Duodenal mucosa (tissue), 2 donors: ENCODE results near the gene AKR1C1.
"Not testable (repeated sequence)": the region's sequence is repeated elsewhere in the genome, so short reads cannot be mapped to it uniquely, and the experiment has no call there.

Source experiments
- H3K27ac ChIP-seq: one replicate; pipeline ENCODE4 v1.7.0; 2013; ENCODE audit warnings: low read depth, low read length
- H3K27me3 ChIP-seq, 2 donors: one replicate each; pipeline ENCODE4 v1.7.0; 2013; ENCODE audit warnings: low read length in 2 of 2, control low read depth in 1 of 2; ENCODE audit not compliant: insufficient read depth in 2 of 2, control insufficient read depth in 1 of 2
- H3K36me3 ChIP-seq, 2 donors: one replicate each; pipeline ENCODE4 v1.7.0; 2013; ENCODE audit warnings: low read length in 2 of 2, control low read depth in 1 of 2; ENCODE audit not compliant: insufficient read depth in 2 of 2, control insufficient read depth in 1 of 2
- H3K4me1 ChIP-seq, 2 donors: one replicate each; pipeline ENCODE4 v1.7.0; 2013; ENCODE audit warnings: low read length in 2 of 2, control low read depth in 1 of 2; ENCODE audit not compliant: insufficient read depth in 2 of 2, control insufficient read depth in 1 of 2
- H3K4me3 ChIP-seq, 2 donors: one replicate each; pipeline ENCODE4 v1.7.0; 2013; ENCODE audit warnings: low read length in 2 of 2, low read depth in 1 of 2
- H3K9ac ChIP-seq, 2 donors: one replicate each; pipeline ENCODE4 v1.7.0; 2013; ENCODE audit warnings: low read length in 2 of 2, low read depth in 1 of 2
- H3K9me3 ChIP-seq, 2 donors: one replicate each; pipeline ENCODE4 v1.7.0; 2013; ENCODE audit warnings: low read length in 2 of 2, control low read depth in 1 of 2; ENCODE audit not compliant: control insufficient read depth in 1 of 2

The AKR1C1 gene

DNA sequence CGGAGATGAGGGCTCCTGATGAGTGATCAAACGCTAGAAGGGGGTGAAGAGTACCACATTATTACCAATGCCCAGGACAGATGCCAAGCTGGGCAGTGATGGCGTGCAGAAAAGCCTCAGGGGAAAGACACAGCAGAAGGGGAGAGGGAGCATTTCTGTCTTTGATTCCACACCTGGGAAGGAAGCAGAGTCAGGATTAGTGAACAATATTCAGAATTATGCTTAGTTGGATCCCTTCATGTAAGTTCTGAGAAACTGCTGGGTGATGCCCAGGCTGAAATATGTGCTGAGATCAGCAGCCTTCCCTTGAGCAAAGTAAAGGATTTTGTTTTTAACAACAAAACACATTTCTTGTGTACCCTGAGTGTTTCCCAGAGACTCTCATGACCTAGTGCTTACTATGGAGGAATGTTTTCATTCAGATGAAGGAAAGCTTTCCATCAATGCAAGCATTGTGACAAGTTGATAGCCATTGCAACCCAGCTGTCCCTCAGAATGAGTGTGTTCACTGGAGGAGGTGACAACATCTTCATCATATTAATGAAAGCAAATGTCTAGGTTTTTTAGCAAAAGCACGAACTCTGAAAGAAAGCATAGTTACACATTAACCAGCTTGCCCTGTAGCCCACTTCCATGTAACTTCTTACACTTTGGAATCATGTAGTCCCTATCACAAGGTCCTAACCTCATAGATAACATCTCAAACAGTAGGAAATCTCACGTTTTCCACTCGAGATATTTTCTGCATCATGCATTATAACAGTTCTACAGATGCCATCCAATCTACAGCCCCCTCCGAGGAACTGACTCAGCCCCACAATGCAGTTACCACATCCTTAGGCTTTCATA is 23.8 kb upstream of the AKR1C1 start:
- no peaks in the 10 kb centered on the region for H3K9me3 ChIP-seq
- no peak overlapping the region for H3K27ac ChIP-seq
- H3K9ac ChIP-seq: no peak overlapping the region
- H3K36me3 ChIP-seq: no peaks in the 10 kb centered on the region
- peaks cover 7 to 13% of the 10 kb centered on the region in 2 donors for H3K4me1 ChIP-seq
- H3K27me3 ChIP-seq: no peaks in the 10 kb centered on the region
- no peak overlapping the region for H3K4me3 ChIP-seq

DNA sequence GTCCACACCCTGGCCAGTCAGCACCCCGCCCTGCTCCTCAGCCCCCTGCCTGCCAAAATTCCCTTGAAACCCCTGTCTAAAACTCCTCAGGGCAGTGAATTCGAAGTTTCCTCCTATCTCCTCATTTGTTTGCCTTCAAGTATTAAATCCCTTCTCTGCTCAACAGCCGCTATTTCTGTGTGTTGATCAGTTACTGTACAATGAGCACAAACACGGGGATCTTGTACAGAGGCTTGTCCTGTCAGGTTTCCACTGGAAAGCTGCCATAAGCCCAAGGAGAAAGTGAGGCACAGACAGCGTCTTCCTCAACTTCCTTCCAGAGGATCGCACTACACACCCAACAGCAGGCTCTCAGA is 23.2 kb upstream of the AKR1C1 start:
- not testable (repeated sequence) for H3K4me1 ChIP-seq, H3K27me3 ChIP-seq, H3K9ac ChIP-seq, H3K27ac ChIP-seq, H3K4me3 ChIP-seq, H3K9me3 ChIP-seq, H3K36me3 ChIP-seq

DNA sequence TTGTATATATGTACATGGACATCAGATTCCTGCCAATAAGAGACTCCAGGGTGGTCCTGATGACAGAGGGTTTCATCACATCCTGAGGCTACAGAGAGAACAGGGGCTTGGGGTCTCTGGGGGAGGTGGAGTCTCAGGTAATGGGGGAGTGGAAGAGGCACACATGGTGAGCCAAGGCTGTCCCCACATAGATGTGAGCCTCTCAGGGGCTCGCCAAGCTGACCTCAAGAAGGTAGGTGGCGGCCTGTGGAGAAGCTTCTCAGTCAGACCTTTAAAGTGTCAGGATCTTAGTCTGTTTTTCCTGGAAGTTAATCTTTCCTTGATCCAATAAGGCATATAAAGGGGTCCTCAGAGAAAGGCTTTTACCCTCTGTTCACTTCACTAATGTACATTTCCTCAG is 22.3 kb upstream of the AKR1C1 start:
- H3K36me3 ChIP-seq, H3K9me3 ChIP-seq, H3K9ac ChIP-seq, H3K4me3 ChIP-seq, H3K27me3 ChIP-seq, H3K27ac ChIP-seq: not testable (repeated sequence)
- peaks cover 9 to 13% of the 10 kb centered on the region in 2 donors for H3K4me1 ChIP-seq

DNA sequence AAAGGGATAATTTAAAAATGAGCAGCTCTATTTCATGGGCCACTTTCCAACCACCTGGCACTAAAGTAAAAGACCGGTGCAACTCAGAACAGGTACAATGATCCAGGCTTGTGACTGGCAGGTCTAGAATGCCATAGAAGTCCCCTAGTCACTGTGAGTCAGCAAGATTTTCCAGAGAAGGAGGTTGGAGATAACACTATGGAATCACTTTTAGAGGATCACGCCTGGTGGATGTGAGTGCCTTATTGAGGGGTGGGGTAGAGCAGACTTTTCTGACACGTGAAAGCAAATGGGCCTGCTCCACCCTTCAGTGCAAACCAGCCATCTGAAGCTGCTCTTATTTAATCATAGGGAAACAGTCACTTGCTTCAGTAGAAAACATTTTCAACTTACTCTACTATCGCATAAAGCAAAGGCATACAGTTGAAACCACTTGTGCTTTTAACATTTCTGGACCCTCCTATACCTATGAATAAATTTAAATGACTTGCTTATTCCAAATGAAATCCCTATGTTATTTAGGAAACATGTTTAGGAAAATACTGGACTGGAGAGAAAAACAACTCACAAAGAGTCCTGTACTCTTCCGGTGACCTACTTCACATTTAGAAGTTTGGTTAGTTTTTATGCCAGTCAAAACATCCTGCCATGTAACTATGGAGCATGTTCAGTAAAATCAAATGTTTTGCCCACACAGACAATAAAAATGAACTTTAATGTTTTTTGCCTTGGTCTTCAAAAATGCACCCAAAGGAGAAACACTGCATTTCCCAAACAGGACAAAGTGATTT is 21.5 kb upstream of the AKR1C1 start:
- Histone ChIP-seq H3K36me3 (no peaks in the 10 kb centered on the region), H3K9ac (no peak overlapping the region), H3K4me3 (no peak overlapping the region), H3K27ac (no peak overlapping the region), H3K9me3 (no peaks in the 10 kb centered on the region), H3K27me3 (no peaks in the 10 kb centered on the region), H3K4me1 (peaks cover 13 to 19% of the 10 kb centered on the region in 2 donors)

DNA sequence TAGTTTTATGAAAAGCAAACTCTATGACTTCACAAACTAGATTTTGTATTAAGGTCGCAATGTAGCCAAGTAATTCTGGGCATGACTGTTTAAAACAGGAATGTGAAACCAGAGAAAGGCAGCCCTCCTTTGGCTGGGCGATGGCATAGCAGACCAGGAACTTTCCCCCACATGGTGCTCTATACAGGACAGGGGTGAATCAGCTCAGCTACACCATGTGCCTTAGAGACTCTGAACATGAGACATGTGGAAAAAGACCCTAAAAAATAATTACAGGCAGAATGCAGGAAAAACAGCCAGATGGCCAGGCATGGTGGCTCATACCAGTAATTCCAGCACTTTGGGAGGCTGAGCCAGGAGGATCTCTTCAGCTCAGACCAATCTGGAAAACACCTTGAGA is 20.3 kb upstream of the AKR1C1 start:
- H3K27me3 ChIP-seq, H3K36me3 ChIP-seq, H3K4me3 ChIP-seq, H3K9me3 ChIP-seq, H3K27ac ChIP-seq, H3K9ac ChIP-seq: not testable (repeated sequence)
- peaks cover 23% of the 10 kb centered on the region in 2 donors for H3K4me1 ChIP-seq

DNA sequence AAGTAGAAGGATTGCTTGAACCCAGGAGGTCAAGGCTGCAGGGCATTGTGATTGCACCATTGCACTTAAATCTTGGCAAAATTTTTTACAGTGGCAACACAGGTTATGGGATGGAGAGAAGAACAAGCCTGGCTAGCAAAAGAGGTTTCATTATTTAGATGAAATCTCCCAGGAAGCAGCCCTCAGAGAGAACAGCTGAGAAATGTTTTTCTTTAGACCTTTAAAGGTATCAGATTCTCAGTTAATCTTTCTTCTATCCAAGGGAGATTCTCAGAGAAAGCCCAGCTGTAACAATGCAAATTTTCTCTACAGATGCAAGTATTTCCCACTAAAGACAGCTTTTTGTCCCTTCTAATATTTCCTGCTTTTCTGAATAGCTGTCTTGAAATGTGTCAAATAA is 19.8 kb upstream of the AKR1C1 start:
- not testable (repeated sequence) for H3K27me3 ChIP-seq, H3K9ac ChIP-seq, H3K36me3 ChIP-seq, H3K27ac ChIP-seq, H3K4me3 ChIP-seq, H3K9me3 ChIP-seq
- peaks cover 27 to 28% of the 10 kb centered on the region in 2 donors for H3K4me1 ChIP-seq

DNA sequence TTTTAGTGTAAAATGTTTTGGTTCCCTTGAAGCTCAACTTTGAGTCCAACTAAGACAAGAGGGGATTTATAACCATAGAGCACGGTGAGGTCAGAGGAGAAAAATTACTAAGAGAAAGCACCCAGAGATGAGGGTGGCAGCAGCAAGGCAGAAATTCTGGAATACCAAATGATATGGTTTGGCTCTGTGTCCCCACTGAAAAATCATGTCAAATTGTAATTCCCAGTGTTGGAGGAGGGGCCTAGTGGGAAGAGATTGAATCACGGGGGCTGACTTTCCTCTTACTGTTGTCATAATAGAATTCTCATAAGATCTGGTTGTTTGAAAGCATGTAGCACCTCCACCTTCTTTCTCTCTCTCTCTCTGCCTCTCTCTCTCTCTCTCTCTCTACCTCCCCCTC is 19.4 kb upstream of the AKR1C1 start:
- H3K27me3 ChIP-seq: no peaks in the 10 kb centered on the region
- H3K9ac ChIP-seq: no peak overlapping the region
- no peak overlapping the region for H3K4me3 ChIP-seq
- H3K36me3 ChIP-seq: no peaks in the 10 kb centered on the region
- no peaks in the 10 kb centered on the region for H3K9me3 ChIP-seq
- H3K4me1 ChIP-seq: peaks cover 27 to 31% of the 10 kb centered on the region in 2 donors
- H3K27ac ChIP-seq: no peak overlapping the region

DNA sequence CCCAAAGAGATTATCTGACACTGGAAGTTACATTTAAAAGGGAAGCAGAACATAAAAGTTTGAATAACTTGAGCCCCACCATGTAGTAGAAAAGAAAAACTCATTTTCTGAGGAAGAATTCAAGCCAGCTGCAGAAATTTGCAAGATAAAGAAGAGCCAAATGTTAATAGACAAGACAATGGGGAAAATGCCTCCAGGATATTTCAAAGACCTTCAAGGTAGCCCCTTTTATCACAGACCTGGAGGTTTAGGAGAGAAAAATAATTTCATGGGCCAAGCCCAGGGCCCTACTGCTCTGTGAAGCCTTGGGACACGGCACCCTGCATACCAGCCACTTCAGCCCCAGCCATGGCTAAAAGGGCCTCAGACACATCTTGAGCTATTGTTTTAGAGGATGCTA is 18.4 kb upstream of the AKR1C1 start:
- Histone ChIP-seq H3K27ac (no peak overlapping the region), H3K4me1 (peaks cover 20 to 25% of the 10 kb centered on the region in 2 donors), H3K9ac (no peak overlapping the region), H3K27me3 (no peaks in the 10 kb centered on the region), H3K4me3 (no peak overlapping the region), H3K9me3 (no peaks in the 10 kb centered on the region), H3K36me3 (no peaks in the 10 kb centered on the region)

DNA sequence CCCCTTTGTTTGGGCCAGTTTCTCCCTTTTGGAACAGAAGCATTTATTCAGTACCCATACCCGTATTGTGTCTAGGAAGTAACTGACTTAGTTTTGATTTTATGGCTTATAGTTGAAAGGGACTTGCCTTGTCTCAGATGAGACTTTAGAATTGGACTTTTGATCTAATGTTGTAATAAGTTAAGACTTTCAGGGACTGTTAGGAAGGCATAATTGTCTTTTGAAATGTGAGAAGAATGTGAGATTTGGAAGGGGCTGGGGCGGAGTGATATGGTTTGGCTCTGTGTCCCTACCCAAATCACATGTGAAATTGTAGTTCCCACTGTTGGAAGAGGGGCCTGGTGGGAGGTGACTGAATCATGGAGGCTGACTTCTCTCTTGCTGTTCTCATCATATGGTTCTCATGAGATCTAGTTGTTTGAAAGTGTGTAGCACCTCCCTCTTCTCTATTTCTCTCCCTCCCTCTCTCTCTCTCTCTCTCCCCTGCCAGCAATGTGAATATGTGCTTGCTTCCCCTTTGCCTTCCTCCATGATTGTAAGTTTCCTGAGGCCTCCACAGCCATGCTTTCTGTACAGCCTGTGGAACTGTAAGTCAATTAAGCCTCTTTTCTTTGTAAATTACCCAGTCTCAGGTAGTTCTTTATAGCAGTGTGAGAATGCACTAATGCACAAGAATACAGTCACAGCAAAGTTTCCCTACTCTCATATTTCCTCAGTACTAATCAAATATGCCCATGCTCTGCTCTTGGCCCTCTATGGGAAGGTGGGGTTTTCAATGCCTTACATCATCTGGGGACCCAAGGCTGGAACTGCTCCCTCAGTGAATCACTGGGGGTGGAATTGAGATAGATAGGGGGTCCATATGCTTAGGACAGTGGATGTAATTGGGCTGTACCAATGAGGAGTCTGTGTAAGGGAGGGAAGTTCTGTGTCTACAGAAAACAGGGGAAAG is 17.2 kb upstream of the AKR1C1 start:
- no peaks in the 10 kb centered on the region for H3K27me3 ChIP-seq
- H3K9me3 ChIP-seq: no peaks in the 10 kb centered on the region
- peaks cover 20 to 25% of the 10 kb centered on the region in 2 donors for H3K4me1 ChIP-seq
- H3K36me3 ChIP-seq: no peaks in the 10 kb centered on the region
- H3K9ac ChIP-seq: no peak overlapping the region
- no peak overlapping the region for H3K27ac ChIP-seq
- no peak overlapping the region for H3K4me3 ChIP-seq
